ENCODE measurements around the gene KCTD20. TPM values are rescaled to one million over a fixed set of nuclear protein-coding genes. Genes with fewer than 3 reads are reported as not detected.

Gene KCTD20
- total RNA-seq, 1 experiment from 2014 or later, result 117 TPM

DNA sequence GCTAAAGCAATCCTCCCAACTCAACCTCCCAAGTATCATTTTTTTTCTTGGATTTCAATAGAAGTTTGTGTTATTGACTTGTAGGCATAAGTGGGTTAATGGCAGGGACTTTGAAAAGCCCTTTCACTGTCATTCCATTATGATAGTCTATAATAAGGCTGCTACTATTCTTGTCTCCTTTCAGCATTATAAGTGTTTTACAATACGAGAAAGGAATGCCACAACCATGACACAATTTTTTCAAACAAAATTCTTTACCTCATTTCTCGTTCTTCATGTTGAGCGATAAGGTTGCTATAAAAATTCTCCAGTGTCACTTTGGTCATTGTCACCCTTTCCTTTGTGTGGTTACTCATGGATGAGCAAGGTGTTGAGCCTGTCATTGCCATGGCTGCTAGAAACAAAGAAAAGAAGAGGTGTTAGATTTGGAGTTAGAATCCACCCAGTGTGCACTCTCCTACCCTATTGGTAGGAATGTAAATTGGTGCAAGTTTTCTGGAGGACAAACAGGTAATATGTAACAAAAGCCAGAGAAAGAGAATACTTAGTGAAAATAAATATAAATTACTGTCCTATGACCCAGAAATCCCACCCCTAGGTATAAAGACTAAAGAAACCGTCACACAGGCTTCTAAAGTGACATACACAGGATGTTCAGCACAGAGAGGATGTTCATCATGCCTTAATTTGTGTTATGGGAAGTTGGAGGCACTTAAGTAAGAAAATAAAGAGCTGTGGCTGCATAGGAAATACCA lies 97.2 kb downstream of the KCTD20 start:
- H3K27ac ChIP-seq, result no peak overlapping the region
- peaks cover 29% of the 10 kb centered on the region for H3K4me1 ChIP-seq (replicated peaks)
- peaks cover 86% of the 10 kb centered on the region for H3K36me3 ChIP-seq
- H3K9me3 ChIP-seq (replicated peaks), result no peaks in the 10 kb centered on the region
- no peak overlapping the region for H3K4me3 ChIP-seq
- DNase-seq (ENCODE audit: low read depth in 1 of 2, low spot score in 2 of 2), result no peak
- no peaks in the 10 kb centered on the region for H3K27me3 ChIP-seq (replicated peaks)

Other genes with a start within 250 kb of the KCTD20 start
- gene BRPF3, start 246.3 kb upstream of the KCTD20 start, total RNA-seq (2014; rRNA removed; shearing (Covaris generic)), result 12.5 and 13.0 TPM in 2 replicates
- not detected in 2 replicates for gene PNPLA1, start 172.9 kb upstream of the KCTD20 start, total RNA-seq (2014; rRNA removed; shearing (Covaris generic))
- gene BNIP5, start 106.1 kb upstream of the KCTD20 start, total RNA-seq (2014; rRNA removed; shearing (Covaris generic)), result not detected in 2 replicates
- gene ETV7, start 55.3 kb upstream of the KCTD20 start, total RNA-seq (2014; rRNA removed; shearing (Covaris generic)), result 2.0 TPM in 1 of 2 replicates, not detected in the other
- gene PXT1, start 146 bp upstream of the KCTD20 start, total RNA-seq (2014; rRNA removed; shearing (Covaris generic)), result not detected in 2 replicates
- 38.0 and 39.3 TPM in 2 replicates for gene STK38, start 104.5 kb downstream of the KCTD20 start, total RNA-seq (2014; rRNA removed; shearing (Covaris generic))
- 351 and 398 TPM in 2 replicates for gene SRSF3, start 151.4 kb downstream of the KCTD20 start, total RNA-seq (2014; rRNA removed; shearing (Covaris generic))
- gene CDKN1A, start 235.7 kb downstream of the KCTD20 start, total RNA-seq (2014; rRNA removed; shearing (Covaris generic)), result 125 and 133 TPM in 2 replicates